GM12872 (cell line): ENCODE results near the gene TBX2.

Source experiments
- CTCF ChIP-seq: IDR thresholded peaks from 3 replicates; pipeline ENCODE4 v1.5.1; 2011; ENCODE audit warnings: low read depth, mild to moderate bottlenecking, low read length, moderate library complexity; ENCODE audit not compliant: insufficient read depth

The TBX2 gene

GRCh38 chr17:61406971-61407911 lies 7.6 kb downstream of the TBX2 start:
- TF ChIP-seq CTCF = no peak

GRCh38 chr17:61408151-61409041 lies 8.8 kb downstream of the TBX2 start:
- no peak for TF ChIP-seq CTCF

- peak; percentile 53; the same call in 2 of the 3 replicates for TF ChIP-seq CTCF
Observed at GRCh38 chr17:61409301-61410112, 9.9 kb downstream of the TBX2 start.

- peak; percentile 67 for TF ChIP-seq CTCF
Observed at GRCh38 chr17:61410141-61411010, 10.7 kb downstream of the TBX2 start.

GRCh38 chr17:61411011-61411260 lies 11.3 kb downstream of the TBX2 start:
- no peak for TF ChIP-seq CTCF

GRCh38 chr17:61411261-61412142 lies 11.9 kb downstream of the TBX2 start:
- peak; percentile 20; the same call in 2 of the 3 replicates for TF ChIP-seq CTCF
